Measurements from ENCODE around the gene C5AR1.
A peak's percentile ranks its signal among the peaks of the same experiment; 100 is the strongest.

The C5AR1 gene

GRCh38 chr19:47305309-47305751, 4.3 kb upstream of the C5AR1 start:
- H3K27ac ChIP-seq (replicated peaks; ENCODE audit: low read length): no peak overlapping the region
- no peak overlapping the region for H3K18ac ChIP-seq (ENCODE audit: low read length)
- no peaks in the 10 kb centered on the region for H3K79me1 ChIP-seq (ENCODE audit: low read depth, low read length)
- H2AFZ ChIP-seq (ENCODE audit: low read length): no peak overlapping the region
- no peak overlapping the region for H2BK15ac ChIP-seq (ENCODE audit: low read length)
- H4K8ac ChIP-seq (ENCODE audit: low read depth, low read length): no peak overlapping the region
- no peak overlapping the region for H2BK5ac ChIP-seq (ENCODE audit: low read length)
- no peak overlapping the region for H3K23ac ChIP-seq (ENCODE audit: low read depth, low read length, poor library complexity)
- H3K4ac ChIP-seq (ENCODE audit: low read length): no peak overlapping the region
- H3K4me3 ChIP-seq (ENCODE audit: low read length in 2 of 2): no peak overlapping the region
- no peak overlapping the region for H4K91ac ChIP-seq (ENCODE audit: low read depth, low read length, poor library complexity)
- no peaks in the 10 kb centered on the region for H3K4me1 ChIP-seq (ENCODE audit: control insufficient read depth in 2 of 2, insufficient read depth in 1 of 2, low read depth in 1 of 2, low read length in 2 of 2)
- peak; percentile 59 for DNase-seq (ENCODE audit: low spot score)
- H2BK120ac ChIP-seq (ENCODE audit: low read depth, low read length): no peak overlapping the region
- H3K9me3 ChIP-seq (replicated peaks in 1 of 2; ENCODE audit: control insufficient read depth in 2 of 2, insufficient read depth in 1 of 2, low read depth in 1 of 2, low read length in 2 of 2): no peaks in the 10 kb centered on the region
- no peaks in the 10 kb centered on the region for H3K36me3 ChIP-seq (replicated peaks in 1 of 2; ENCODE audit: control insufficient read depth in 2 of 2, insufficient read depth in 2 of 2, low read length in 2 of 2)
- no CpG with 5 or more reads among the region's 14 CpGs for WGBS, 2 donors (ENCODE audit: extremely low coverage in 2 of 2, insufficient read length in 2 of 2, insufficient replicate concordance in 1 of 2)
- no peak overlapping the region for H2BK12ac ChIP-seq (ENCODE audit: low read length)
- H2AK5ac ChIP-seq (ENCODE audit: low read depth, low read length): no peak overlapping the region
- H3K27me3 ChIP-seq (ENCODE audit: control insufficient read depth in 3 of 3, insufficient read depth in 3 of 3, low read depth in 1 of 3, low read length in 3 of 3): no peaks in the 10 kb centered on the region
- H3K4me2 ChIP-seq (ENCODE audit: insufficient read depth, low read length, poor library complexity, severe bottlenecking): no peak overlapping the region
- no peak overlapping the region for H3K9ac ChIP-seq (ENCODE audit: low read depth, low read length, poor library complexity)
- H3K14ac ChIP-seq (ENCODE audit: low read length): no peak overlapping the region

- no peak overlapping the region for H2BK120ac ChIP-seq (ENCODE audit: low read depth, low read length)
- H3K27ac ChIP-seq (replicated peaks; ENCODE audit: low read length): no peak overlapping the region
- H3K4me2 ChIP-seq (ENCODE audit: insufficient read depth, low read length, poor library complexity, severe bottlenecking): no peak overlapping the region
- no peaks in the 10 kb centered on the region for H3K9me3 ChIP-seq (replicated peaks in 1 of 2; ENCODE audit: control insufficient read depth in 2 of 2, insufficient read depth in 1 of 2, low read depth in 1 of 2, low read length in 2 of 2)
- H3K79me1 ChIP-seq (ENCODE audit: low read depth, low read length): no peaks in the 10 kb centered on the region
- no peak overlapping the region for H2AK5ac ChIP-seq (ENCODE audit: low read depth, low read length)
- no peak for DNase-seq (ENCODE audit: low spot score)
- H3K4ac ChIP-seq (ENCODE audit: low read length): no peak overlapping the region
- no peak overlapping the region for H2AFZ ChIP-seq (ENCODE audit: low read length)
- H3K36me3 ChIP-seq (replicated peaks in 1 of 2; ENCODE audit: control insufficient read depth in 2 of 2, insufficient read depth in 2 of 2, low read length in 2 of 2): no peaks in the 10 kb centered on the region
- H2BK5ac ChIP-seq (ENCODE audit: low read length): no peak overlapping the region
- no CpG with 5 or more reads among the region's 3 CpGs for WGBS, 2 donors (ENCODE audit: extremely low coverage in 2 of 2, insufficient read length in 2 of 2, insufficient replicate concordance in 1 of 2)
- no peak overlapping the region for H3K23ac ChIP-seq (ENCODE audit: low read depth, low read length, poor library complexity)
- H3K18ac ChIP-seq (ENCODE audit: low read length): no peak overlapping the region
- no peak overlapping the region for H2BK12ac ChIP-seq (ENCODE audit: low read length)
- no peak overlapping the region for H2BK15ac ChIP-seq (ENCODE audit: low read length)
- H3K9ac ChIP-seq (ENCODE audit: low read depth, low read length, poor library complexity): no peak overlapping the region
- H3K4me1 ChIP-seq (ENCODE audit: control insufficient read depth in 2 of 2, insufficient read depth in 1 of 2, low read depth in 1 of 2, low read length in 2 of 2): no peaks in the 10 kb centered on the region
- no peak overlapping the region for H4K8ac ChIP-seq (ENCODE audit: low read depth, low read length)
- H3K14ac ChIP-seq (ENCODE audit: low read length): no peak overlapping the region
- H3K27me3 ChIP-seq (ENCODE audit: control insufficient read depth in 3 of 3, insufficient read depth in 3 of 3, low read depth in 1 of 3, low read length in 3 of 3): no peaks in the 10 kb centered on the region
- no peak overlapping the region for H3K4me3 ChIP-seq (ENCODE audit: low read length in 2 of 2)
- H4K91ac ChIP-seq (ENCODE audit: low read depth, low read length, poor library complexity): no peak overlapping the region
Measured at GRCh38 chr19:47306303-47306702, 3.4 kb upstream of the C5AR1 start.

DNA sequence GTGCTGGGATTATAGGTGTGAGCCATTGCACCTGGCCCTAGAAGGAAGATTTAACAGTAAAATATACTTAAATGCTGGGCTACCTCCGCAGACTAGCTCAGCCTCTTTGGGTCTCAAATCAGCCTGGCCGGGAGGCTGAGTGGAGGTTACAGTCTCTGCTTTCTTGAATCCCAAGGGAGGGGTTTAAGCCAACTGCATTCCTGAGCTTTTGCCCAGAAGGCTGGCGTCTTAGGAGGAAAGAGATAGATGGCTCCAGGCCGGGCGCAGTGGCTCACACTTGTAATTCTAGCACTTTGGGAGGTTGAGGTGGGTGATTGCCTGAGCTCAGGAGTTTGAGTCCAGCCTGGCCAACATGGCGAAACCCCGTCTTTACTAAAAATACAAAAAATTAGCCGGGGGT, 623 bp upstream of the C5AR1 start:
- no peak overlapping the region for H3K23ac ChIP-seq (ENCODE audit: low read depth, low read length, poor library complexity)
- no peak overlapping the region for H3K4me2 ChIP-seq (ENCODE audit: insufficient read depth, low read length, poor library complexity, severe bottlenecking)
- no peak overlapping the region for H2BK120ac ChIP-seq (ENCODE audit: low read depth, low read length)
- H3K18ac ChIP-seq (ENCODE audit: low read length): no peak overlapping the region
- no peak overlapping the region for H2BK12ac ChIP-seq (ENCODE audit: low read length)
- H2AFZ ChIP-seq (ENCODE audit: low read length): no peak overlapping the region
- DNase-seq (ENCODE audit: low spot score): no peak
- no peaks in the 10 kb centered on the region for H3K27me3 ChIP-seq (ENCODE audit: control insufficient read depth in 3 of 3, insufficient read depth in 3 of 3, low read depth in 1 of 3, low read length in 3 of 3)
- no peak overlapping the region for H3K27ac ChIP-seq (replicated peaks; ENCODE audit: low read length)
- no peak overlapping the region for H4K8ac ChIP-seq (ENCODE audit: low read depth, low read length)
- H3K79me1 ChIP-seq (ENCODE audit: low read depth, low read length): no peaks in the 10 kb centered on the region
- H2AK5ac ChIP-seq (ENCODE audit: low read depth, low read length): no peak overlapping the region
- no peaks in the 10 kb centered on the region for H3K9me3 ChIP-seq (replicated peaks in 1 of 2; ENCODE audit: control insufficient read depth in 2 of 2, insufficient read depth in 1 of 2, low read depth in 1 of 2, low read length in 2 of 2)
- no peak overlapping the region for H3K9ac ChIP-seq (ENCODE audit: low read depth, low read length, poor library complexity)
- H2BK15ac ChIP-seq (ENCODE audit: low read length): no peak overlapping the region
- no peaks in the 10 kb centered on the region for H3K4me1 ChIP-seq (ENCODE audit: control insufficient read depth in 2 of 2, insufficient read depth in 1 of 2, low read depth in 1 of 2, low read length in 2 of 2)
- WGBS, 2 donors (ENCODE audit: extremely low coverage in 2 of 2, insufficient read length in 2 of 2, insufficient replicate concordance in 1 of 2): no CpG with 5 or more reads among the region's 8 CpGs
- no peak overlapping the region for H3K4ac ChIP-seq (ENCODE audit: low read length)
- H4K91ac ChIP-seq (ENCODE audit: low read depth, low read length, poor library complexity): no peak overlapping the region
- no peak overlapping the region for H2BK5ac ChIP-seq (ENCODE audit: low read length)
- H3K36me3 ChIP-seq (replicated peaks in 1 of 2; ENCODE audit: control insufficient read depth in 2 of 2, insufficient read depth in 2 of 2, low read length in 2 of 2): no peaks in the 10 kb centered on the region
- no peak overlapping the region for H3K14ac ChIP-seq (ENCODE audit: low read length)
- no peak overlapping the region for H3K4me3 ChIP-seq (ENCODE audit: low read length in 2 of 2)

DNA sequence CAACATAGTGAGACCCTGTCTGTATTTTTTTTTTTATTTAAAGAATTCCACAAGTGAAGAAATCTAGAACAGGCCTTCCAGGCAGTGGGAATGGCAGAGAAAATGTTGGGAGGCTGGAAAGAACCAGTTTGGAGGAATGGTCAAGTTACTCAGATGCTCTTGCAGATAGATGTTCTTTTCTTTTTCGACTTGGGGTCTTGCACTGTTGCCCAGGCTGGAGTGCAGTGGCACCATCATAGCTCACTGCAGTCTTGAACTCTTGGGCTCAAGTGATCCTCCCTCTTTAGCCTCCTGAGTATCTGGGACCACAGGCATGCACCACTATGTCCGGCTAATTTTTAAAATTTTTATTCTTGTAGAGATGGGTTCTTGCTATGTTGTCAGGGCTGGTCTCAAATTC, 662 bp downstream of the C5AR1 start:
- no peak overlapping the region for H3K9ac ChIP-seq (ENCODE audit: low read depth, low read length, poor library complexity)
- DNase-seq (ENCODE audit: low spot score): no peak
- no peaks in the 10 kb centered on the region for H3K36me3 ChIP-seq (replicated peaks in 1 of 2; ENCODE audit: control insufficient read depth in 2 of 2, insufficient read depth in 2 of 2, low read length in 2 of 2)
- no peak overlapping the region for H2AK5ac ChIP-seq (ENCODE audit: low read depth, low read length)
- H3K4me2 ChIP-seq (ENCODE audit: insufficient read depth, low read length, poor library complexity, severe bottlenecking): no peak overlapping the region
- H3K4me3 ChIP-seq (ENCODE audit: low read length in 2 of 2): no peak overlapping the region
- H3K27ac ChIP-seq (replicated peaks; ENCODE audit: low read length): no peak overlapping the region
- H3K14ac ChIP-seq (ENCODE audit: low read length): no peak overlapping the region
- no peaks in the 10 kb centered on the region for H3K79me1 ChIP-seq (ENCODE audit: low read depth, low read length)
- no CpG with 5 or more reads among the region's 2 CpGs for WGBS, 2 donors (ENCODE audit: extremely low coverage in 2 of 2, insufficient read length in 2 of 2, insufficient replicate concordance in 1 of 2)
- H3K18ac ChIP-seq (ENCODE audit: low read length): no peak overlapping the region
- no peak overlapping the region for H2AFZ ChIP-seq (ENCODE audit: low read length)
- H3K9me3 ChIP-seq (replicated peaks in 1 of 2; ENCODE audit: control insufficient read depth in 2 of 2, insufficient read depth in 1 of 2, low read depth in 1 of 2, low read length in 2 of 2): no peaks in the 10 kb centered on the region
- no peak overlapping the region for H3K23ac ChIP-seq (ENCODE audit: low read depth, low read length, poor library complexity)
- no peak overlapping the region for H2BK15ac ChIP-seq (ENCODE audit: low read length)
- H2BK120ac ChIP-seq (ENCODE audit: low read depth, low read length): no peak overlapping the region
- no peaks in the 10 kb centered on the region for H3K27me3 ChIP-seq (ENCODE audit: control insufficient read depth in 3 of 3, insufficient read depth in 3 of 3, low read depth in 1 of 3, low read length in 3 of 3)
- H3K4ac ChIP-seq (ENCODE audit: low read length): no peak overlapping the region
- no peak overlapping the region for H2BK5ac ChIP-seq (ENCODE audit: low read length)
- H4K8ac ChIP-seq (ENCODE audit: low read depth, low read length): no peak overlapping the region
- no peak overlapping the region for H4K91ac ChIP-seq (ENCODE audit: low read depth, low read length, poor library complexity)
- no peaks in the 10 kb centered on the region for H3K4me1 ChIP-seq (ENCODE audit: control insufficient read depth in 2 of 2, insufficient read depth in 1 of 2, low read depth in 1 of 2, low read length in 2 of 2)
- no peak overlapping the region for H2BK12ac ChIP-seq (ENCODE audit: low read length)
